A673 (cell line): ENCODE measurements around the gene EML6.

ENCODE experiments used
- CTCF ChIP-seq: fragments of 300-800, 200-600 bp; sonication (generic); conservative IDR thresholded peaks from 2 replicates; pipeline ENCODE4 v1.5.1; 2017; ENCODE audit warnings: low read depth, mild to moderate bottlenecking, antibody characterized with exemption, low read length, moderate library complexity, mixed read lengths
- EZH2 ChIP-seq: fragments of 200-600 bp; sonication (generic); IDR thresholded peaks from 2 replicates; pipeline ENCODE4 v1.6.1; 2017; ENCODE audit warnings: borderline replicate concordance, low read depth, mild to moderate bottlenecking, mixed read lengths, antibody characterized with exemption, low read length; ENCODE audit not compliant: poor library complexity, severe bottlenecking

GRCh38 chr2:54768772-54769428, 45.4 kb downstream of the EML6 start:
- TF ChIP-seq CTCF (no peak), EZH2 (no peak)
